Endometrial microvascular endothelial cells (primary cell): ENCODE results near the gene FOXF2. TPM values are rescaled to one million over a fixed set of nuclear protein-coding genes. Genes with fewer than 3 reads are reported as not detected.
"Not testable (repeated sequence)": the region's sequence is repeated elsewhere in the genome, so short reads cannot be mapped to it uniquely, and the experiment has no call there.

Experiments used
- in situ Hi-C: cut with HindIII; loops from 2 replicates; pipeline ENCODE4 v1.10.0; 2017; ENCODE audit warnings: low sequenced_read_pairs, low pct_unique_long_range_greater_than_20kb; ENCODE audit errors: inconsistent ontology term
- total RNA-seq: library from RNA; depleted of rRNA; stranded (reverse); fragments of >200 nt; gene quantifications from one replicate; pipeline ENCODE4 v1.2.3, GENCODE V29; 2015; ENCODE audit errors: inconsistent ontology term

FOXF2 gene
- total RNA-seq: not detected

GRCh38 chr6:1389369-1390132, at the start of gene FOXF2:
FOXF2 (plus strand) TSS chr6:1389576; CDS start chr6:1389948, 372 bp downstream.
- in situ Hi-C loops: no loop called here

- in situ Hi-C loops: no loop called here
These were observed 43.3 kb upstream of the FOXF2 start for GRCh38 chr6:1346101-1346500.

- in situ Hi-C loops: no loop called here
These were observed 42.8 kb upstream of the FOXF2 start for GRCh38 chr6:1346558-1347091.

- in situ Hi-C loops: no loop called here
These were observed 42.2 kb upstream of the FOXF2 start for GRCh38 chr6:1347161-1347560.

GRCh38 chr6:1348675-1349074, 40.7 kb upstream of the FOXF2 start:
- in situ Hi-C loops: no loop called here

GRCh38 chr6:1349655-1350054, 39.7 kb upstream of the FOXF2 start:
- in situ Hi-C loops: no loop called here

GRCh38 chr6:1351381-1352008, 37.9 kb upstream of the FOXF2 start:
- in situ Hi-C loops: no loop called here

- in situ Hi-C loops: not testable (repeated sequence)
These were observed 34.3 kb upstream of the FOXF2 start for GRCh38 chr6:1355068-1355467.

- in situ Hi-C loops: not testable (repeated sequence)
These were observed 27.7 kb upstream of the FOXF2 start for GRCh38 chr6:1361717-1362116.

GRCh38 chr6:1362643-1363042, 26.7 kb upstream of the FOXF2 start:
- in situ Hi-C loops: no loop called here

GRCh38 chr6:1363298-1363697, 26.1 kb upstream of the FOXF2 start:
- in situ Hi-C loops: no loop called here

- in situ Hi-C loops: no loop called here
These were observed 25.4 kb upstream of the FOXF2 start for GRCh38 chr6:1363729-1364572.

- in situ Hi-C loops: no loop called here
These were observed 24.6 kb upstream of the FOXF2 start for GRCh38 chr6:1364791-1365190.

GRCh38 chr6:1365686-1366085, 23.7 kb upstream of the FOXF2 start:
- in situ Hi-C loops: no loop called here

GRCh38 chr6:1367771-1368170, 21.6 kb upstream of the FOXF2 start:
- in situ Hi-C loops: no loop called here

GRCh38 chr6:1368940-1369339, 20.4 kb upstream of the FOXF2 start:
- in situ Hi-C loops: no loop called here

- in situ Hi-C loops: not testable (repeated sequence)
These were observed 19.7 kb upstream of the FOXF2 start for GRCh38 chr6:1369695-1370094.

- in situ Hi-C loops: no loop called here
These were observed 17.4 kb upstream of the FOXF2 start for GRCh38 chr6:1371933-1372332.

GRCh38 chr6:1372690-1373089, 16.7 kb upstream of the FOXF2 start:
- in situ Hi-C loops: no loop called here
